Activated T-cell treated with anti-CD3 and anti-CD28 coated beads for 24 hours (primary cell): ENCODE data around the gene SPAAR.
"Not testable (repeated sequence)": the region's sequence is repeated elsewhere in the genome, so short reads cannot be mapped to it uniquely, and the experiment has no call there.

Source experiments
- DNase-seq: peaks from one replicate; pipeline ENCODE4 v3.0.0-alpha.2; 2020; ENCODE audit warnings: low read depth

The SPAAR gene

DNA sequence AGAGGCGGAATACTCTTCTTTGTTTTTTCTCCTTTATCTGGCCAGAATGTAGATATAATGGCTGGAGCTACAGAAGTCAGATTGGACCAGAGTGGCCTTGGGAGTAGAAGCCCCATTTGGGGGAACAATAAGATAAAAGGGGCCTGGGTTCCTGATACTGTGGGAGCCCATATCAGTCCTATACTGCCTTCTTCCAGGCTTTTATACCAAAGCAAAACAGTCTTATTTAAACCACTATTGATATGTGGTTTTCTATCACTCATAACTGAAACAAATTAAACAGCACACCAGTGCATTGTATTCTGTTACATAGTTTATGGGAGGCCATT is 14.3 kb downstream of the SPAAR start:
- DNase-seq: no peak

DNA sequence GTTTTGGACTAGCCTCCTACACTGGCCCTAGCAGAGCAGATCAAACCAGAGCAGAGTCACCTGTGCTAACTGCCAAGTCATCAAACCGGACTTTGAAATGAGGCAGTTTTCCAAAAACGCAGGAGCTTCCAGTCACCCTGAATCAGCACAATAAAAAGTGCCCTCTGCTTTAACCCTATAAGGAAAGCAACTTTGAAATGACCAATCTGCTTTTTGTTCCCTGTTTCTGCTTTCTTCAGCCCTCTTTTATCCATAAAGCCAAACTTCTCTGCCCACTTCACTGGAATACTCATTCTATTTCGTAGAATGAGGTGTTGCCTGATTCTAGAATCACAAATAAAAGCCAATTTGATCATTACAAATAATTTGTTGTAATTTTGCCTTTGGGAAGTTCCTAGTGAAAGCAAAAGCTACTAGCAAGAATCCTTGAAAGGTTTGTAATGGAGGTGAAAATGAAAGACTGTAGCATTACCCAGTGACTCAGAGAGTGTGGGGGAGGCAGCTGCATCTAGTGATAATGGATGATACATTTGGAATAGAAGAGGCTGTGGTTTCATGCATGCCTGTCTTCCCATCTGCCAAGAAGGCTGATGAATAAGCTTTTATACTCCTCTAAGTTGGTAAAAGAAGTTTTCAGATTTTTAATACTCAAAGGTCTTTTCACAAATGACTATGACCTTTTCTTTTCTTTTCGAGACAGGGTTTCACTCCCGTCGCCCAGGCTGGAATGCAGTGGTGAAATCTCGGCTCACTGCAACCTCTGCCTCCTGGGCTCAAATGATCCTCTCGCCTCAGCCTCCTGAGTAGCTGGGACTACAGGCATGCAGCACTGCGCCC is 14.9 kb downstream of the SPAAR start:
- DNase-seq: peak; percentile 33

DNA sequence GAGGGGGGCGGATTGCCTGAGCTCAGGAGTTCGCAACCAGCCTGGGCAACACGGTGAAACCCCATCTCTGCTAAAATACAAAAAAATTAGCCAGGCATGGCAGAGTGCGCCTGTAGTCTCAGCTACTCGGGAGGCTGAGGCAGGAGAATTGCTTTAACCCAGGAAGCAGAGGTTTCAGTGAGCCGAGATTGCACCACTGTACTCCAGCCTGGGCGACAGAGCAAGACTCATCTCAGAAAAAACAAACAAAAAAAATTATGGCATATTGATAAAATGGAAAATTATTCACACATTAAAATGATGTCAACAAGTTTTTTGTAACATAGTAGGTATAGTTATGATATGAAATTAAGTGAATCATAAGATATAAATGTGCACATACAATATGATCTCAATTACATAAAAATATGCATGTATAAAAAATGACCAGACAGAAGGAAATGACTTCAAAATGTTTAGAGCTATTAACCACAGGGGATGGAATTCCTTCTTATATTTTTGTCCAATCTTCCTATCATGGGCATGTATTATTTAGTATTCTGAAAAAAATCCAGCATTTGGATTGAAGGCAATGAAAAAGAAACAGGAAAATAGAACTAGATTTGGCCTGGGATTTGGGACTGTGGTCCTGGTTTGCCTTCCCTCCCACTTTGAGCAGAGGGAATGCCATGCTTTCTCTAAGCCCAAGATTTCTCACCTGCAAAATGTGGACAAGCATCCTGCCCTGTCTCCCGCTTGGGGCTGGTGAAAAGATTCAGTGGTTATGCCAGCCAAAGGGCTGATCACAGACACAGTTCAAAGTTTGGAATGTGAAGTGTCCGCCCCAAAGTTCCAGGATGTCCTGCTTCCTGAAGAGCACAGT is 19.5 kb downstream of the SPAAR start:
- no peak for DNase-seq

GRCh38 chr9:35929453-35929718 is 20.1 kb downstream of the SPAAR start:
- DNase-seq: no peak

DNA sequence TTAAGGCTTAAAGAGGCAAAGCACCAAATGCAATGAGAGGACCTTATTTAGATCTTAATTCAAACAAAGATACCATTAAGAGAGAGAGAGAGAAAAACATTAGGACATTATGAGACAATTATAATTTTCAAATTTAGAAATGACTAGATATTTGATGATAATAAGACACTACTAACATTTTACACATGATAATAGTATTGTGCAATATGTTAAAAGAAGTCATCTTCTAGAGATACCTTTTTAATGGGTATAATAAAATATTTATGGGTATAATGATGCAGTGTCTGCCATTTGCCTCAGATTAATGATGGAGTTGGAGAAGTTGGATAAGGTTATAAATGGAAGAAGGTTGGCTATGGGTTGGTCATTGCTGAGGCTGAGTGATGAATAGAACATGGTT is 21.2 kb downstream of the SPAAR start:
- DNase-seq: no peak

DNA sequence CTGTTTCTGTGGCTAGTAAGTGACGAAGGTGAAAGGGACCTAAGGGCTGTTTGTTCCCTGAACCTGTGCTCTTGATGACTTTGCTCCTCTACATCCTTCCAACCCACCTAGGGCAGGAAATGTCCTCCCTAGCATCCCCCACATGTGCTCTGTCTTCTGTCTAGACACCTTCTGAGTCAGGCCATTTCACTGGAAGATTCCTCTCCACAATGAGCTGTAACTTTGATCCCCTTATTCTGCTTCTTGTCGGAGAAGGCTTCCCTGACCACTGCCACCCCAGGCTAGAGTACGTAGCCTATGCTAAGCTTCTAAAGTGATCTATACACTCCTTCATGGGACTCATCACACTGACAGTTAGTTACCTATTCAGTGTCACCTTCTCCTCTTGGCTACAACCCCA is 21.7 kb downstream of the SPAAR start:
- no peak for DNase-seq

GRCh38 chr9:35932735-35933134 is 23.4 kb downstream of the SPAAR start:
- no peak for DNase-seq

GRCh38 chr9:35933550-35934067 is 24.3 kb downstream of the SPAAR start:
- DNase-seq: no peak

DNA sequence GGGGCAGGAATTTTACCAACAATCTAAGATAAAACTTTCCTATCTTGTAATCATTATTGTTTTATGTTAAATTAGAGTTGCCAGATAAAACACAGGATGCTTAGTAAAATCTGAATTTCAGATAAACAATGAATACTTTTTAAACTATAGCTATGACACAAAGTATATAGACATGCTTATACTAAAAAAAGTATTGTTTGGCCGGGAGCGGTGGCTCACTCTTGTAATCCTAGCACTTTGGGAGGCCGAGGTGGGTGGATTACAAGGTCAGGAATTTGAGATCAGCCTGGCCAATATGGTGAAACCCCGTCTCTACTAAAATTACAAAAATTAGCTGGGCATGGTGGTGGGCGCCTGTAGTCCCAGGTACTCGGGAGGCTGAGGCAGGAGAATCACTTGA is 24.8 kb downstream of the SPAAR start:
- DNase-seq: not testable (repeated sequence)

- DNase-seq: no peak
Observed at GRCh38 chr9:35935261-35935660, 26.0 kb downstream of the SPAAR start.

DNA sequence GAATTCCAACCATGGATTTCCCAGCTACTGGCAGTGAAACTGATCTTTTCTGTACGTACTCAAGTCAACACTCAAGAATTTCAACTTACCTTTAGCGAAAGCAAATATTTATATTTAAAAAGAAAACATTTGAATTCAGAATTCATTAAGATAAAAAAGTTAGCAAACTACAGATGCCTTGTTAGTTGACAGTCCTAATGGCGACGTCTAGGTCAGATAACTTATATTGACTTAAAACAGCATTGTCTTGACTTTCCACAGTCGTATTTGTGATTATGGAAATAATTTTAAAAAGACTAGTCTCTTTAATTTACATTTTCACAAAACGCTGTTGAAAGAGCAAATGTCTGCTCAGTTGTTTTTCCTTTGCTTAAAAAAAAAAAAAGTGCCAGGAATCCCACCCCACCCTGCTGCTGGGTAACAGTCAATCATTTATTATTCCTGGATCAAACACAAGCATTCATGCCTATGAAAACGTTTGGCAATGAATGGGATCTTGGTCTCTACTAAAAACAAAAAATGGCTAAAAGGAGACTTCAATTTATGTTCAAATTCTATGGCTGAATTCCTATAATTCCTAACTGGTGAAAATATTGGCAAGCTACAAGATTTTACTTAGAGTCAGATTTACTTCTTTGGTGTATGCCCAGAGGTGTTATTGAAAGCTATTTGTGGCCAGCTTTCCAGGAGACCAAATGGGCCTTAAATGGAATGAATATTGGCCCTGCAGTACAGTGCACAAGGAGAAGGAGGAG is 26.6 kb downstream of the SPAAR start:
- DNase-seq: no peak

DNA sequence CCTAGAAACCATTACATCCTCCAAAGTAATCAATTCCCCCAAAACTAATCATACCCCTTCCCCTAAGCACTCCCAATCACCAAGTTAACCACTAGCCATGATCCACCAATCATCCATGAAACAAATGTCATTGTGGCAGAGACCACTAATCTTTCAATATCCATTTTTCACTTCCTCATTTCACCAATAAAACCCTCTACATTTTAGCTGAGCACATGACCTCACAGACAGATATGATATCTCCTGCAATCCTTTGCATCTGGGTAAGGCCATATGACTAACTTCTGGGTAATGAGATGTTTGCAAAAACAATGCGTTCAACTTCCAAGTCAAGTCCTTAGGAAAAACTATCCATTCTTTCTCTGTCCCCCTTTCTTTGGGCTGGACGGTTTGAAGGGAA is 27.9 kb downstream of the SPAAR start:
- no peak for DNase-seq

DNA sequence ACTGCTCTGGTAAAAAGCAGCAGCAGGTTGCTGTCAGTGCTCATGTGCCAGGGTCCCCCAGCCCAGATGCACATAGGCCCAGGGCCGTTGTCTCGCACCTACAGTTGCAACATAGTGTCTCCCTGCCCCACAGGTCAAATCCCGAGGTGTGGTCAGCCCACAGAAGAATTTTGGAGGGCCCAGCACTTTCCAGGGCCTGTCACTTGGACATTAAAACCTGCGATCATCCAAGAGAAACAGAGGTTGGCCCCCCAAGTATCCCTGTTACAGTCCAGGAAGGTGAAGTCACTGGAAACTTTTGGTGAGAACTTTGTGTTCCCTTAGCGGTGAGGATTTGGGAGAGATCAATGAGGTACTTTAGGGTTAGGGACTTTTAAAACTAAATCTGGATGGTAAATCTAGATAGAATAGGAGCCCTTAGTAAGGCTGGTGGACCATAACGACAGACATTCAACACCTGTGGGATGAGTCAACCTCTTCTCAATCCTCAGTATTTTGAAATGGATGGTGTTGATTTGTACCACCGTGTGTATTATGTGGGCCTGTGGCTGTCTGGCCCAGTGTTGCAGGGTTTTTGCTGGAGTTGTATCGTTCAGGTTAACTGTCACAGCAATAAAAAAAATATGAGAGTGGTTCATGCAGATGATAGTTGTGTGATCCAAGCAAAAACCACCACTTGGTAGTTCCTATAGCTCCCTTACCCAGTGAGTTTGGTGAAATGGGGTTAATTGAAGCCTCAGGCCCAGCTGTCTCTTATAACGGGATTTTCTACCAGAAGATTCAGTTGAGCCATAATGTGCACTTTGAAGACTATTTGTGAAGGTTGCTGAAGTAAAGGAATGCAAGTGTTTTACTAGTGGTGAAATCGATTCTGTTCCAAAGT is 29.4 kb downstream of the SPAAR start:
- no peak for DNase-seq

DNA sequence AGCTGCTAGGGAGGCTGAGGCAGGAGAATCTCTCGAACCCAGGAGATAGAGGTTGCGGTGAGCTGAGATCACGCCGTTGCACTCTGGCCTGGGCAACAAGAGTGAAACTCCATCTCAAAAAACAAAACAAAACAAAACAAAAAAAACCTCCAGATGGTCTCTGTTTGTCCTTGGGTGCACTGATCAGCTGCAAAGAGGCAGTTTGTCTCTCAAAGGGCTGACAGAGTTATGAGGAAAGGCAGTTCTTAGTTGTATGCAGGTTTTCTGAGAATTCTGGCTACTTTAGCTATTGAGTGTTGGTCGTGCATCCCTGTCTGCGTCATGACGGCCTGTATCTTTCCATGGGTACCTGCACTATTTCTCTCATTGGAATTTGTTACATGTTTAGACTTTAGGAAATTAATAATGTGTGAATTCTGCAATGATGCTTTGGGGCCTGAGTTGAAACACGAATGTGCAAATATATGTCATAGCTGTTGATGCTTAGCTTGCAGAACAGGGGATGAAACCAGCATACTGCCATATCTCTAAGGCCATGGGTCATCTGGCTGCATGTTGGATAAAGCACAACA is 30.5 kb downstream of the SPAAR start:
- no peak for DNase-seq

- peak; percentile 18 for DNase-seq
Observed at GRCh38 chr9:35940458-35941407, 31.4 kb downstream of the SPAAR start.

DNA sequence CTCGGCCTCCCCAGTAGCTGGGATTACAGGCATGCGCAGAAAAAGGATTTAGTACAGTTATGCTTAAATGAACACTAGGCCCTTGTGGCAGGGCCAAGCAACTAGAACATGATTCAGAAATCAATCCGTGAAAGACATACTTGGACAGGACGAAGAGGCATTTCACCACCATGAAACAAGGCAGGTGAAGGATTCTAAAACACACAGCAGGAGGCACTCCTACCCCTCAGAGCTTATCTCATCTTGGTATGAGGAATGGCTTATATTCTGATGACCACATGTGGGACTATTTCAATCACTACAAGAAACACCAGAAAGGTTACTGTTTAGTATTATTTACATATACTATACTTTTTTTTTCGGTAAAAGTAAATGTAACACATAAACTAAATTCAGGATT is 33.0 kb downstream of the SPAAR start:
- DNase-seq: no peak

DNA sequence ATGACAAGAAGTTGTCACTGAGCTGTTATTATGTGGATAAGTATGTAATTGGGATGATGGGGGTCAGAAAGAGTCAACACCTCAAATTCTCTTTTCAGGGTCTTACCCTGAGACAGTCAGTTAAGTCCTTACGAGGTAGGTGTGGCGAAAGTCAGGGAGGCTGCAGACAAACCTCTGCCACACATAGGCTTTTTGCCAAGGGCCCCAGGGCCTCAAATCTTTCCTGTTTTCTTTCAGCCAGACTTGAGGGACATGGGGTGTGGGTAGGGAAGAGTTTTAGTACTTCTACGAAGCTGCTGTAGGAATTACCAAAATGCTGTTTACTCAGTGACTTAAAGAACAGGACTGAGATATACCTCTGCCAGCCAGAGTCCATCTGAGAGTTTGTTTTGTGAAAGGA is 34.9 kb downstream of the SPAAR start:
- DNase-seq: no peak

GRCh38 chr9:35944841-35945240 is 35.6 kb downstream of the SPAAR start:
- no peak for DNase-seq

GRCh38 chr9:35945341-35946018 is 36.2 kb downstream of the SPAAR start:
- peak; percentile 50 for DNase-seq

- no peak for DNase-seq
Observed at GRCh38 chr9:35948451-35948850, 39.2 kb downstream of the SPAAR start.
